Loucy (cell line): ENCODE data around the gene BSN.
A peak's percentile ranks its signal among the peaks of the same experiment; 100 is the strongest.

ENCODE experiments used
- H2AFZ ChIP-seq: fragments of 200-600 bp; sonication (generic); 2 replicates; pipeline ENCODE4 v1.6.0; 2016; ENCODE audit warnings: antibody characterized with exemption, mild to moderate bottlenecking, low read length, moderate library complexity
- H3F3A ChIP-seq: fragments of 200-600 bp; 2 replicates; pipeline ENCODE4 v1.6.0; 2016; ENCODE audit warnings: antibody characterized with exemption, low read depth, mild to moderate bottlenecking
- H3K27me3 ChIP-seq: fragments of 200-600 bp; sonication (generic); 2 replicates; pipeline ENCODE4 v1.6.1; 2014; ENCODE audit warnings: low read length, mild to moderate bottlenecking; ENCODE audit not compliant: insufficient read depth, poor library complexity, severe bottlenecking
- H3K36me3 ChIP-seq: fragments of 200-600 bp; sonication (generic); 2 replicates; pipeline ENCODE4 v1.6.1; 2016; ENCODE audit warnings: low read length; ENCODE audit not compliant: insufficient read depth
- H3K4me1 ChIP-seq: fragments of 200-600 bp; sonication (generic); 2 replicates; pipeline ENCODE4 v1.5.1; 2014; ENCODE audit warnings: low read length, mild to moderate bottlenecking; ENCODE audit not compliant: insufficient read depth, poor library complexity, severe bottlenecking
- H3K4me2 ChIP-seq: fragments of 200-600 bp; sonication (generic); 2 replicates; pipeline ENCODE4 v1.6.0; 2014; ENCODE audit warnings: antibody characterized with exemption, low read length, low read depth, mild to moderate bottlenecking; ENCODE audit not compliant: poor library complexity, severe bottlenecking
- H3K4me3 ChIP-seq: fragments of 200-600 bp; sonication (generic); 2 replicates; pipeline ENCODE4 v1.5.1; 2014; ENCODE audit warnings: low read length, mild to moderate bottlenecking, mixed read lengths; ENCODE audit not compliant: poor library complexity, severe bottlenecking
- H3K79me2 ChIP-seq: fragments of 200-600 bp; sonication (generic); 2 replicates; pipeline ENCODE4 v1.6.1; 2014; ENCODE audit warnings: low read length; ENCODE audit not compliant: insufficient read depth
- H3K9ac ChIP-seq: fragments of 200-600 bp; sonication (generic); 2 replicates; pipeline ENCODE4 v1.6.0; 2014; ENCODE audit warnings: mild to moderate bottlenecking, low read depth, low read length, moderate library complexity; ENCODE audit not compliant: poor library complexity, severe bottlenecking
- H3K9me2 ChIP-seq: fragments of 200-600 bp; sonication (generic); replicated peaks from 2 replicates; pipeline ENCODE4 v1.6.1; 2016; ENCODE audit warnings: low read depth, low read length, mixed read lengths
- H3K9me3 ChIP-seq: fragments of 200-600 bp; sonication (generic); 2 replicates; pipeline ENCODE4 v1.6.1; 2014; ENCODE audit warnings: mild to moderate bottlenecking, antibody characterized with exemption, low read length, low read depth; ENCODE audit not compliant: insufficient read depth
- H4K20me1 ChIP-seq: fragments of 200-600 bp; sonication (generic); 2 replicates; pipeline ENCODE4 v1.6.0; 2014; ENCODE audit warnings: antibody characterized with exemption, low read length, mild to moderate bottlenecking; ENCODE audit not compliant: insufficient read depth, poor library complexity, severe bottlenecking
- CTCF ChIP-seq: fragments of 200-600 bp; sonication (generic); conservative IDR thresholded peaks from 2 replicates; pipeline ENCODE4 v1.5.1; 2014; ENCODE audit warnings: mild to moderate bottlenecking, antibody characterized with exemption, low read length
- EZH2phosphoT487 ChIP-seq: fragments of 200-600 bp; IDR thresholded peaks from 2 replicates; pipeline ENCODE4 v1.6.1; 2018; ENCODE audit warnings: antibody characterized with exemption, mild to moderate bottlenecking, moderate library complexity, borderline replicate concordance

Gene BSN

DNA sequence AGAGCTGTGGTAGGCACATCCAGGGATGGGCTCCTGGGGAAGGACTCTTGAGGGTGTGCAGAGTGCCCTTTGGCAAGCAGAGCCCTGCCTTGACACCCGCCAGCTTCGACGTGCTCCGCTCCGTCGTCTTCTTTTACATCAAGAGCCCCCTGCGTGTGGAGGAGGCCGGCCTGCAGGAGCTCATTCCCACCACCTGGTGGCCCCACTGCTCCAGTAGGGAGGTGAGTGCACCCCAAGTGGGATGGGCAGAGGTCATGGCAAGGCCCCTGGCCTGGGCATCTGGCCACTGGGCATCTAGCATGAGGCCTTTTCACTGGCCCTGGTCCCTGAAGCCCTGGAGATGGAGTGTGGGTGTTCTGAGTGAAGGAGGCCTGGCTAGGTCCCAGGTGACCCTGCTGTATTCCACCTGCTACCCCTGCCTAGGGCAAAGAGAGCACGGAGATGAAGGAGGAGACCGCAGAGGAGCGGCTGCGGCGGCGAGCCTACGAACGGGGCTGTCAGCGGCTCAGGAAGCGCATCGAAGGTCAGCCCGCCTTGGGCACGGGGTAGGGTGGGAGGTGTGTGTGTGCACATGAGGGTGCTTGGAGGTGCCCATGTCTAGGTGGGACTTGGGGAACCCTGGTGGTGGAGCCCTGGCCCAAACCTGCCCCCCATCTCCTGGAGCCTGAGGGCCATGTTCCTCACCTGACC, 147.3 kb downstream of the BSN start:
- no peak overlapping the region for H3K4me2 ChIP-seq
- H3K9me2 ChIP-seq = no peaks in the 10 kb centered on the region
- no peaks in the 10 kb centered on the region for H4K20me1 ChIP-seq
- no peaks in the 10 kb centered on the region for H3K27me3 ChIP-seq
- H3K79me2 ChIP-seq = no peaks in the 10 kb centered on the region
- H3K4me1 ChIP-seq = no peaks in the 10 kb centered on the region
- no peaks in the 10 kb centered on the region for H3F3A ChIP-seq
- H2AFZ ChIP-seq = no peak overlapping the region
- H3K4me3 ChIP-seq = no peak overlapping the region
- H3K9ac ChIP-seq = no peak overlapping the region
- TF ChIP-seq EZH2phosphoT487 (no peak), CTCF (peak; percentile 64)
- no peaks in the 10 kb centered on the region; the same call in 1 of the 2 replicates for H3K36me3 ChIP-seq
- H3K9me3 ChIP-seq = no peaks in the 10 kb centered on the region

- no peak overlapping the region for H3K9ac ChIP-seq
- no peaks in the 10 kb centered on the region; the same call in 1 of the 2 replicates for H3K36me3 ChIP-seq
- H4K20me1 ChIP-seq = no peaks in the 10 kb centered on the region
- H3K4me2 ChIP-seq = no peak overlapping the region
- H3K79me2 ChIP-seq = no peaks in the 10 kb centered on the region
- TF ChIP-seq CTCF (no peak), EZH2phosphoT487 (no peak)
- no peak overlapping the region for H2AFZ ChIP-seq
- no peaks in the 10 kb centered on the region for H3K9me3 ChIP-seq
- peaks cover 3% of the 10 kb centered on the region for H3K4me1 ChIP-seq
- H3F3A ChIP-seq = no peaks in the 10 kb centered on the region
- no peaks in the 10 kb centered on the region for H3K27me3 ChIP-seq
- no peak overlapping the region for H3K4me3 ChIP-seq
- no peaks in the 10 kb centered on the region for H3K9me2 ChIP-seq
These were observed 148.4 kb downstream of the BSN start for GRCh38 chr3:49702672-49703071.

- H3K79me2 ChIP-seq = no peaks in the 10 kb centered on the region
- TF ChIP-seq EZH2phosphoT487 (no peak), CTCF (peak; percentile 81)
- H3F3A ChIP-seq = no peaks in the 10 kb centered on the region
- no peak overlapping the region for H3K9ac ChIP-seq
- no peaks in the 10 kb centered on the region for H3K9me2 ChIP-seq
- H3K4me3 ChIP-seq = no peak overlapping the region
- no peaks in the 10 kb centered on the region for H3K27me3 ChIP-seq
- H3K4me2 ChIP-seq = no peak overlapping the region
- no peaks in the 10 kb centered on the region for H3K9me3 ChIP-seq
- peaks cover 8% of the 10 kb centered on the region for H3K4me1 ChIP-seq
- no peaks in the 10 kb centered on the region; the same call in 1 of the 2 replicates for H3K36me3 ChIP-seq
- no peak overlapping the region for H2AFZ ChIP-seq
- H4K20me1 ChIP-seq = no peaks in the 10 kb centered on the region
These were observed 149.2 kb downstream of the BSN start for GRCh38 chr3:49703443-49703927.
